GM12878 (cell line): ENCODE measurements around the gene MYCBP2. TPM values are rescaled to one million over a fixed set of nuclear protein-coding genes. Genes with fewer than 3 reads are reported as not detected.
A peak's percentile ranks its signal among the peaks of the same experiment; 100 is the strongest.

Experiments used
- ASH2L ChIP-seq: fragments of 300-600, 200-600 bp; sonication (generic); IDR thresholded peaks from 2 replicates; pipeline ENCODE4 v1.6.1; 2017; ENCODE audit warnings: low read depth, mild to moderate bottlenecking, borderline replicate concordance
- FOXM1 ChIP-seq: IDR thresholded peaks from 2 replicates; pipeline ENCODE4 v1.6.1; 2012; ENCODE audit warnings: low read depth, mild to moderate bottlenecking, inconsistent platforms, low read length, moderate library complexity
- GATAD2B ChIP-seq: fragments of 450-650 bp; conservative IDR thresholded peaks from 2 replicates; pipeline ENCODE4 v1.6.1; 2017; ENCODE audit warnings: low read depth, mild to moderate bottlenecking, moderate library complexity
- HCFC1 ChIP-seq: fragments of 150-350 bp; IDR thresholded peaks from 2 replicates; pipeline ENCODE4 v1.6.1; 2014; ENCODE audit warnings: low read length
- HDAC6 ChIP-seq: fragments of 200-600 bp; sonication (generic); IDR thresholded peaks from one replicate; pipeline ENCODE4 v1.8.0; 2017; ENCODE audit warnings: antibody characterized with exemption; ENCODE audit not compliant: unreplicated experiment
- IKZF2 ChIP-seq, 2 experiments: fragments of 450-650 bp; IDR thresholded peaks; 2 replicates each; pipeline ENCODE4 v1.6.1; 2017; ENCODE audit warnings: mild to moderate bottlenecking in 2 of 2, moderate library complexity in 2 of 2
- JUNB ChIP-seq: IDR thresholded peaks from 2 replicates; pipeline ENCODE4 v1.6.1; 2016; ENCODE audit warnings: antibody characterized with exemption, mild to moderate bottlenecking
- JUND ChIP-seq: IDR thresholded peaks from 2 replicates; pipeline ENCODE4 v1.6.1; 2012; ENCODE audit warnings: low read depth, mild to moderate bottlenecking, low read length, improper control_type of control experiment, moderate library complexity
- LARP7 ChIP-seq: fragments of 450-650 bp; IDR thresholded peaks from 2 replicates; pipeline ENCODE4 v1.6.1; 2017; ENCODE audit warnings: mild to moderate bottlenecking
- MEF2A ChIP-seq: IDR thresholded peaks from 2 replicates; pipeline ENCODE4 v1.6.1; 2011; ENCODE audit warnings: low read depth, mild to moderate bottlenecking, low read length, moderate library complexity; ENCODE audit not compliant: insufficient read depth
- MLLT1 ChIP-seq: fragments of 450-650 bp; IDR thresholded peaks from 2 replicates; pipeline ENCODE4 v1.6.1; 2016; ENCODE audit warnings: mild to moderate bottlenecking
- MTA2 ChIP-seq: fragments of 450-650 bp; IDR thresholded peaks from 2 replicates; pipeline ENCODE4 v1.6.1; 2016; ENCODE audit warnings: low read depth, mild to moderate bottlenecking, moderate library complexity
- MXI1 ChIP-seq: fragments of 150-350 bp; IDR thresholded peaks from 2 replicates; pipeline ENCODE4 v1.6.1; 2011; ENCODE audit warnings: low read depth, mild to moderate bottlenecking, inconsistent platforms, low read length, improper control_type of control experiment
- NR2F1 ChIP-seq: fragments of 450-650 bp; conservative IDR thresholded peaks from 2 replicates; pipeline ENCODE4 v1.6.1; 2017; ENCODE audit warnings: mild to moderate bottlenecking
- RAD51 ChIP-seq: fragments of 450-650 bp; IDR thresholded peaks from 2 replicates; pipeline ENCODE4 v1.6.1; 2016; ENCODE audit warnings: moderate library complexity, mild to moderate bottlenecking, inconsistent platforms
- RB1 ChIP-seq: fragments of 450-650 bp; formaldehyde crosslinking; IDR thresholded peaks from 2 replicates; pipeline ENCODE4 v1.6.1; 2017; ENCODE audit warnings: mild to moderate bottlenecking, borderline replicate concordance
- RBBP5 ChIP-seq: fragments of 200-600 bp; sonication (generic); conservative IDR thresholded peaks from 2 replicates; pipeline ENCODE4 v1.6.1; 2016
- RFX5 ChIP-seq: IDR thresholded peaks from 2 replicates; pipeline ENCODE4 v1.6.1; 2011; ENCODE audit warnings: low read depth, low read length, improper control_type of control experiment
- SIN3A ChIP-seq: IDR thresholded peaks from 2 replicates; pipeline ENCODE4 v1.6.1; 2012; ENCODE audit warnings: low read depth, low read length, improper control_type of control experiment
- ZNF274 ChIP-seq: IDR thresholded peaks from one replicate; pipeline ENCODE4 v1.8.0; 2011; ENCODE audit not compliant: insufficient read length, insufficient read depth
- polyA plus RNA-seq, 11 experiments: library from polyadenylated mRNA; depleted of rRNA in 4 of 11; unstranded in 6 of 11; stranded (reverse) in 5 of 11; fragments of >200 nt; fragmentation: Nextera tagmentation in 4 of 11; fragmentation: Illumina TruSeq in 1 of 11; extraction: Ambion mirVana in 4 of 11; extraction: Trizol in 1 of 11; gene quantifications; 1 replicate in 1 of 11; 2 replicates in 10 of 11; pipeline versions ENCODE4 v1.2.1 to v1.2.3, GENCODE V29; 2011 to 2016; ENCODE audit warnings: inconsistent platforms in 2 of 11, missing spikeins in 2 of 11, low read depth in 1 of 11
- total RNA-seq, 4 experiments: library from RNA; depleted of rRNA in 3 of 4; stranded (reverse); fragments of >200 nt in 3 of 4; fragmentation: Illumina TruSeq in 1 of 4; extraction: Trizol in 1 of 4; gene quantifications; 2 replicates each; pipeline versions ENCODE4 v1.2.1 to v1.2.3, GENCODE V29; 2013 to 2021
- TF ChIP-seq, protein P1 (sequence below): fragments of 450-650 bp; IDR thresholded peaks from 2 replicates; pipeline ENCODE4 v1.6.1; 2016; ENCODE audit warnings: mild to moderate bottlenecking
- TF ChIP-seq, protein P2 (sequence below): fragments of 450-650 bp; formaldehyde crosslinking; IDR thresholded peaks from 2 replicates; pipeline ENCODE4 v1.4.0; 2020; ENCODE audit warnings: mild to moderate bottlenecking, moderate library complexity
- TF ChIP-seq, protein P3 (sequence below): fragments of 450-650 bp; IDR thresholded peaks from 2 replicates; pipeline ENCODE4 v1.6.1; 2017; ENCODE audit warnings: borderline replicate concordance

Gene MYCBP2
- total and polyA plus RNA-seq, 10 of the 15 experiments (the other 5 are each of a cell fraction or from before 2014, with no cell fraction given), result 51.9 to 152 (median 98.2) TPM

DNA sequence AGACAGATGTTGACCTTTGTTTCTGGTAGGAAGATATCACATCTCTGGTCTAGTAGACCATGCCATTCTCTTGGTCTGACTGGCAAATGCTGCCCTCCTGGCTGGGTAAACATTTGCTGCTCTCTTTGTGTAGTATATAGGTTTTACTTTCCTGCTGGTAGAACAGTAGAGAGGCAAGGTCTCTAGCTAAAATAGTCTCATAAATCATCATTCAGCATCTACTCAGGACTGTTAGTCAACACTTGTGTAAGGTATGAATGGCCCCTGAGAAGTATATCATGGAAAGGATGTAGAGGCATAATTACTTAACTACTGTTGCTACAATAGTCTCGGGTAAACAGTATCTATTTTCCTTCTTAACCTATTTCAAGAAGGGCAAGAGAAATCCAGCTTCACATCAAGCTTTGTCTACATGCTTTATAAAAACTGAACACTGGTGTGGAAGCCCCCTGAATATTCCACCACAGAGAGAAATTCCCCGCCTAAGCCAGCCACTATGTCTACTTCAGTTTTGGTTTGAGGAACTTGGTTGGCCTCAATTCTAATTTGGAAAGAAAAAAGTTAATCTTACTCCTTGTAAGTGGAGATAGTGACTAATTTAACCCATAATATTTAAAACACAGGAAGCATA lies 18.4 kb upstream of the MYCBP2 start (continued):
- peak; percentile 48; the same call in 1 of the 2 replicates for TF ChIP-seq GATAD2B
- TF ChIP-seq MTA2, result peak; percentile 88
- peak; percentile 52; the same call in 1 of the 2 replicates for TF ChIP-seq MXI1
- no peak for TF ChIP-seq RAD51
- no peak for TF ChIP-seq RBBP5
- peak; percentile 93; the same call in 1 of the 2 replicates for TF ChIP-seq FOXM1
- peak; percentile 84 for TF ChIP-seq JUNB
- TF ChIP-seq, protein P1, sequence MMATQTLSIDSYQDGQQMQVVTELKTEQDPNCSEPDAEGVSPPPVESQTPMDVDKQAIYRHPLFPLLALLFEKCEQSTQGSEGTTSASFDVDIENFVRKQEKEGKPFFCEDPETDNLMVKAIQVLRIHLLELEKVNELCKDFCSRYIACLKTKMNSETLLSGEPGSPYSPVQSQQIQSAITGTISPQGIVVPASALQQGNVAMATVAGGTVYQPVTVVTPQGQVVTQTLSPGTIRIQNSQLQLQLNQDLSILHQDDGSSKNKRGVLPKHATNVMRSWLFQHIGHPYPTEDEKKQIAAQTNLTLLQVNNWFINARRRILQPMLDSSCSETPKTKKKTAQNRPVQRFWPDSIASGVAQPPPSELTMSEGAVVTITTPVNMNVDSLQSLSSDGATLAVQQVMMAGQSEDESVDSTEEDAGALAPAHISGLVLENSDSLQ, result peak; percentile 49; the same call in 1 of the 2 replicates
- no peak for TF ChIP-seq ASH2L
- TF ChIP-seq, protein P2, sequence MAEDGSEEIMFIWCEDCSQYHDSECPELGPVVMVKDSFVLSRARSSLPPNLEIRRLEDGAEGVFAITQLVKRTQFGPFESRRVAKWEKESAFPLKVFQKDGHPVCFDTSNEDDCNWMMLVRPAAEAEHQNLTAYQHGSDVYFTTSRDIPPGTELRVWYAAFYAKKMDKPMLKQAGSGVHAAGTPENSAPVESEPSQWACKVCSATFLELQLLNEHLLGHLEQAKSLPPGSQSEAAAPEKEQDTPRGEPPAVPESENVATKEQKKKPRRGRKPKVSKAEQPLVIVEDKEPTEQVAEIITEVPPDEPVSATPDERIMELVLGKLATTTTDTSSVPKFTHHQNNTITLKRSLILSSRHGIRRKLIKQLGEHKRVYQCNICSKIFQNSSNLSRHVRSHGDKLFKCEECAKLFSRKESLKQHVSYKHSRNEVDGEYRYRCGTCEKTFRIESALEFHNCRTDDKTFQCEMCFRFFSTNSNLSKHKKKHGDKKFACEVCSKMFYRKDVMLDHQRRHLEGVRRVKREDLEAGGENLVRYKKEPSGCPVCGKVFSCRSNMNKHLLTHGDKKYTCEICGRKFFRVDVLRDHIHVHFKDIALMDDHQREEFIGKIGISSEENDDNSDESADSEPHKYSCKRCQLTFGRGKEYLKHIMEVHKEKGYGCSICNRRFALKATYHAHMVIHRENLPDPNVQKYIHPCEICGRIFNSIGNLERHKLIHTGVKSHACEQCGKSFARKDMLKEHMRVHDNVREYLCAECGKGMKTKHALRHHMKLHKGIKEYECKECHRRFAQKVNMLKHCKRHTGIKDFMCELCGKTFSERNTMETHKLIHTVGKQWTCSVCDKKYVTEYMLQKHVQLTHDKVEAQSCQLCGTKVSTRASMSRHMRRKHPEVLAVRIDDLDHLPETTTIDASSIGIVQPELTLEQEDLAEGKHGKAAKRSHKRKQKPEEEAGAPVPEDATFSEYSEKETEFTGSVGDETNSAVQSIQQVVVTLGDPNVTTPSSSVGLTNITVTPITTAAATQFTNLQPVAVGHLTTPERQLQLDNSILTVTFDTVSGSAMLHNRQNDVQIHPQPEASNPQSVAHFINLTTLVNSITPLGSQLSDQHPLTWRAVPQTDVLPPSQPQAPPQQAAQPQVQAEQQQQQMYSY (CRISPR knock-in tag), result no peak
- no peak for TF ChIP-seq RB1
- peak; percentile 51 for TF ChIP-seq NR2F1
- no peak for TF ChIP-seq SIN3A
- TF ChIP-seq ZNF274, result no peak
- no peak for TF ChIP-seq RFX5
- TF ChIP-seq, protein P3, sequence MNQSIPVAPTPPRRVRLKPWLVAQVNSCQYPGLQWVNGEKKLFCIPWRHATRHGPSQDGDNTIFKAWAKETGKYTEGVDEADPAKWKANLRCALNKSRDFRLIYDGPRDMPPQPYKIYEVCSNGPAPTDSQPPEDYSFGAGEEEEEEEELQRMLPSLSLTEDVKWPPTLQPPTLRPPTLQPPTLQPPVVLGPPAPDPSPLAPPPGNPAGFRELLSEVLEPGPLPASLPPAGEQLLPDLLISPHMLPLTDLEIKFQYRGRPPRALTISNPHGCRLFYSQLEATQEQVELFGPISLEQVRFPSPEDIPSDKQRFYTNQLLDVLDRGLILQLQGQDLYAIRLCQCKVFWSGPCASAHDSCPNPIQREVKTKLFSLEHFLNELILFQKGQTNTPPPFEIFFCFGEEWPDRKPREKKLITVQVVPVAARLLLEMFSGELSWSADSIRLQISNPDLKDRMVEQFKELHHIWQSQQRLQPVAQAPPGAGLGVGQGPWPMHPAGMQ, result no peak
- TF ChIP-seq MLLT1, result peak; percentile 50; the same call in 1 of the 2 replicates
- TF ChIP-seq IKZF2 (IDR thresholded peaks at IDR 0.05), result peak; percentile 78 to 85
- no peak for TF ChIP-seq HCFC1
- peak; percentile 79; the same call in 1 of the 2 replicates for TF ChIP-seq MEF2A
- no peak for TF ChIP-seq LARP7
- no peak for TF ChIP-seq JUND
- TF ChIP-seq HDAC6, result no peak
